SIG-M5 treated with dmso at 0.1 percent for 504 hours (cell line): ENCODE measurements around the gene MTA1.

Experiments
- DNase-seq: peaks from one replicate; lab custom pipeline; 2025; ENCODE audit not compliant: unreplicated experiment; lab: John Stamatoyannopoulos, UW

Gene MTA1

GRCh38 chr14:105422695-105423487, 3.3 kb downstream of the MTA1 start:
- no peak for DNase-seq

- DNase-seq = no peak
These were observed 4.0 kb downstream of the MTA1 start for GRCh38 chr14:105423488-105424195.

DNA sequence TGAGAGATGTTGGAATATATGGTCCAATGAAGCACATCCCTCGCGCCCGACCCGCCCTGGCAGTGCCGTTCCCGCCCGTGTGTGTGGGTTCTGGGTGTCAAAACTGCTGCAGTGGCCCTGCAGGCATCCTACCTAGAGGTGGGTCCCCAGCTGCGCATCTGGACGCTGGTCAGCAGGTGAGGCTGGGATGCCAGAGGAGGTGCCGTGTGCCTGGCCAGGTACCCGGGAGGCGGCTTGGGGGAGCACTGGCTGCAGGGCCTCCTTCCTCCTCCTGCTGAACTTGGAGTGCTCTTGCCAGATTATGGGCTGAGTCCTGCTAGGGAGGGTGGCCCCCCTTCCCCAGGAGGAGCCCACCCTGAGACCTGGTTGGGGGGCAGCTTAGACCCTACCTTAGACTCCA, 5.2 kb downstream of the MTA1 start:
- no peak for DNase-seq

GRCh38 chr14:105425823-105426247, 6.2 kb downstream of the MTA1 start:
- no peak for DNase-seq

- no peak for DNase-seq
These were observed 6.9 kb downstream of the MTA1 start for GRCh38 chr14:105426416-105427130.

GRCh38 chr14:105427412-105427811, 7.8 kb downstream of the MTA1 start:
- no peak for DNase-seq

DNA sequence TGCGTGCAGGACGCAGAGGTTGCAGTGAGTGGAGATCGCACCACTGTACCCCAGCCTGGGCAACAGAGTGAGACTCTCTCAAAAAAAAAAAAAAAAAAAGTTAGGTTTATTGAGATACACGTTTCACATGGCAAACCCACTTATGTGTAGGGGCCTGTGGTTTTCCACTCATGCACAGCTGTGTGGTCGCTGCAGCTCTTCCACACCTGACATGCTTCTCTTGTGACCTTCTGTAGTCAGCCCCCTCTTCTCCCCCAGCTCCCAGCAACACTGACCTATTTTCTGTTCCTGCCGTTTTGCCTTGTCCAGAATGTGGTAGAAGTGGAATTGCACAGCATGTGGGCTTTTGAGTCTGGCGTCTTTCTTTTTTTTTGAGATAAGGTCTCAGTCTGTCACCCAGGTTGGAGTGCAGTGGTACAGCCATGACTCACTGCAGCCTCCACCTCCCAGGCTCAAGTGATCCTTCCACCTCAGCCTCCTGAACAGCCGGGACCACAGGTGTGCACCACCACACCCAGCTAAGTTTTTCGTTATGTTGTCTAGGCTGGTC, 8.4 kb downstream of the MTA1 start:
- no peak for DNase-seq

- DNase-seq = no peak
These were observed 10.4 kb downstream of the MTA1 start for GRCh38 chr14:105430042-105430441.

- no peak for DNase-seq
These were observed 10.9 kb downstream of the MTA1 start for GRCh38 chr14:105430565-105430964.

DNA sequence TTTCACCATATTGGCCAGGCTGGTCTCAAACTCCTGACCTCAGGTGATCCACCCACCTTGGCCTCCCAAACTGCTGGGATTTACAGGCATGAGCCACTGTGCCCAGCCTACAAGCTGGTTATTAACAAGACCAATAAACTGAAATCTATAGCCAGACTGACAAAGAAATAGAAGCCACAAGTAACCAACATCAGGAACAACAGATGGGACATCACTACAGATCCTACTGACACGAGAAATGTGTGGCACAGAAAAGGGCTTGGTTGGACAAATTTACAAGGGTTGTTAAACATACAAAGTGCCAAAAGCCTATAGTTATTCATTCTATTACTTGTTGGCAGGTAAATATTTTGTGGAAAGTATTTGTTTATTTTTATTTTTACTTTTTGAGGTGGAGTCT, 11.6 kb downstream of the MTA1 start:
- DNase-seq = no peak

- DNase-seq = no peak
These were observed 13.0 kb downstream of the MTA1 start for GRCh38 chr14:105432657-105433056.

GRCh38 chr14:105433161-105433605, 13.6 kb downstream of the MTA1 start:
- DNase-seq = no peak

- no peak for DNase-seq
These were observed 16.8 kb downstream of the MTA1 start for GRCh38 chr14:105436402-105436801.

DNA sequence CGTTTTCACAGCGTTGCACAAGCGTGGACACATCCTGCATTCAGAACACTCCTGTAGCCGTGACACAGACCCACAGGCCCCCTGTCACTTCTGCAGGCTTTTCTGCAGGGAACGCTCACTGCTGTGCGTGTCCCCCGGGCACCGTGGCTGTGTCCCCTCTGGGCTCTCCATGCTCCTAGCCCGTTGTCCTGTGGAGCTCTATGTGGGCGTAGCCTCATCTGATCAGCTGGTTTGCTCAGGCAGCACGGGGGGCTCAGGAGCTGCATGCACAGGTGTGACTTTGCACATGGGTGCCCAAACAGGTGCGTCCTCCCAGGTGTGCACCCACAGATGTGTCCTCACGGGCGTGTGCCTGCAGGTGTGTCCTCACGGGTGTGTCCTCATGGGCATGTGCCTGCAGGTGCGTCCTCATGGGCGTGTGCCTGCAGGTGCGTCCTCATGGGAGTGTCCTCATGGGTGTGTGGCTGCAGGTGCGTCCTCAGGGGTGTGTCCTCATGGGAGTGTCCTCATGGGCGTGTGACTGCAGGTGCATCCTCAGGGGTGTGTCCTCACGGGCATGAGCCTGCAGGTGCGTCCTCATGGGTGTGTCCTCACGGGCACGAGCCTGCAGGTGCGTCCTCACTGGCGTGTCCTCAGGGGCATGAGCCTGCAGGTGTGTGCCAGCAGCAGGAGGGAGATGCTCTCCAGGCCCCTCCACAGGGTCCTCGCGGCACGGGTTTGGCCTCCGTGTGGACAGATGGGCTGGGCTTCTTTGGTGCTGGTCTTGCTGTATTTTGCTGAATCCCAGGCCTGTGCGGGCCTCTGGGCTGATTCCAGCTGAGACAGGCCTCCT, 17.5 kb downstream of the MTA1 start:
- no peak for DNase-seq

GRCh38 chr14:105437723-105438500, 18.3 kb downstream of the MTA1 start:
- DNase-seq = no peak

DNA sequence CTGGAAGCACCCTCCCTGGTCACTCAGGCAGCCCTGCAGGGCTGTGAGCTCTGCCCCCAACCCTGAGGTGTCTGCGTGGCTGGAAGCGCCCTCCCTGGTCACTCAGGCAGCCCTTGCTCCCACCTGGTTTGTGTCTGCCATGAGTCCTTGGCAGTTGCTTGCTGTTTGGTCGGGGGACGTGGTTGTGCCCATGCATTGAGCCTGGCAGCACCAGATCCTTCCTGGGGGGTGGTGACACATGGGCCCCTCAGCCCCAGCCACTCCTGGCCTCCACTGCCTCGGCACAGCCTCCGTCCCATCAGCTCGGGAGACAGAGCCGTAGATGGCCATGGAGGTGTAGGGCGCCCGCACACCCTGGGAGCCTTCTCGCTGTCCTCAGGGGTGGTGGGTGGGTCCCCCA, 19.6 kb downstream of the MTA1 start:
- no peak for DNase-seq

GRCh38 chr14:105439710-105440553, 20.3 kb downstream of the MTA1 start:
- DNase-seq = no peak

GRCh38 chr14:105440554-105440900, 20.9 kb downstream of the MTA1 start:
- no peak for DNase-seq

GRCh38 chr14:105440992-105441391, 21.4 kb downstream of the MTA1 start:
- DNase-seq = no peak
